DMS153 treated with DMSO at 0.1 percent for 48 hours (cell line): Measurements from ENCODE around the gene DGKD.

Experiments used
- DNase-seq: peaks from one replicate; lab custom pipeline; 2025; ENCODE audit not compliant: unreplicated experiment; lab: John Stamatoyannopoulos, UW

DGKD gene

DNA sequence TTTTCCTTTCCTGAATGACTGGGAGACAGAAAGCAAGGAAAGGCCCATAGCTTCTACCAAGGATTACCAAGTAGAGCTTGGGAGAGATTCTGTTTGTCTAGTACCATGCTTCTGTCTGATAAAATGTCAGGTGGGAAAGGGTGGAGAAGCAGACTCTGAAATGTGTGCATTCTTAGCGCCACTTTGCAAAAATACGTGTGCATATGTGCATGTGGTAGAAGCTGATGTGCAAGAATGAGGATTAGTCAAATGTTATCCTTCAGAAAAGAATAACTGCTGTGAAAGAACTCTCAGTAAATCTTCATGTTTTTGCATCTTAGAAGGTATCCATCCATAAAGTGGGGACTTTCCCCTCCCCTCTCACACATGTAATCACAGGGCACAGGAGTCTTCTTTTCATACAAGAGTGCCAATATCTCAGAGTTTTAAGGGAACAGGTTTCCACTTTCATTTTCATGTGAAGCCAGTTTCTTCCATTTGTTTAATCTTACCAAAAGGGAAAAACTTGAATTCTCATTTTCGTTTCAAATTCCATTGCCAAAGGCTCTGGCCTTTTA lies 15.4 kb upstream of the DGKD start:
- DNase-seq = no peak

DNA sequence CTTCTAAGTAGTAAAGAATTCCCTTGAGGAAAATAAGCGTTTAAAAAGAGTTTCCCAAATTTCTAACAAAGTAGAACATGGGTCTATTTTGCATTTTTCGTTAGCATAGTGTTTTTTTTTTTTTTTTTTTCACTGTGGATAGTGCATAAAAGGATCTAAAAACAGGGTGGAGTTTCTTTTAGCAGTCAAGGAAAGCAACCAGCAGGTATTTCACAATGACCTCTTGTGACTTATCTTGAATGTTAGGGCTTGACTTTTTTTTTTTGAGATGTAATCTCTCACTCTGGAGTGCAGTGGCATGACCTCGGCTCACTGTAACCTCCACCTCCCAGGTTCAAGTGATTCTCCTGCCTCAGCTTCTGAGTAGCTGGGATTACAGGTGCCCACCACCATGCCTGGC lies 14.9 kb upstream of the DGKD start:
- DNase-seq = no peak

DNA sequence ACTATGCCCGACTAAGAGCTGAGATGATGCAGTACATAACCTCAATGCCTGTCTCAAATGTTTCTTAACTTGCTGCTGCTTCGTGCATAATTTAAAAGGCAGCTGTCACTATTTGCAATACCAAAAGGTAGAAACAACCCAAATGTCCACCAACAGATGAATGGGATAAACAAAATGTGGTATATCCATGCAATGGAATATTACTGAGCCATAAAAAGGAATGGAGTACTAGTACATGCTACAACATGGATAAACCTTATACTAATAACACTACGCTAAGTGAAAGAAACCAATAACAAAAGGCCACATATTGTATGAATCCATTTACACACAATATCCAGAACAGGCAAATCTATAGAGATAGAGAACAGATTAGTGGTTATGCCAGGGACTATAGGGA lies 13.0 kb upstream of the DGKD start:
- DNase-seq = no peak

DNA sequence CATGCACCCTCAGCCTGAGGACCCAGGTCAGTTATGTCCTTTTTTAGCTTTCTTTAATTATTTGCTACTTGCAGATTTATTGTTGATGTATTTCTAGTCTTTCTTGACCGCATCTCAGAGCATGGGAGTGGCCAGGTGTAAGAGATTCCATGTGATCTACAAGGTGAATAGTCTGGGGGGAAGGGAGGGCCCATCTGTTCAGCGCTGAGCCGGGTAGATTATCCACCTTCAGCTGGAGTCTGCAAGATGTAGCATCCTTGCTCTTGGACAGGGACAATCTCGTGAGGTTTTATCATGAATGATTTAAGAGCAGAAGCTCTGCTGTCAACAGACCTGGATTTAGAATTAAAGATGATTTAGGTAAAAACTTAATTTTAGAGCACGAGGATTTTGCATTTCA lies 12.0 kb upstream of the DGKD start:
- no peak for DNase-seq

DNA sequence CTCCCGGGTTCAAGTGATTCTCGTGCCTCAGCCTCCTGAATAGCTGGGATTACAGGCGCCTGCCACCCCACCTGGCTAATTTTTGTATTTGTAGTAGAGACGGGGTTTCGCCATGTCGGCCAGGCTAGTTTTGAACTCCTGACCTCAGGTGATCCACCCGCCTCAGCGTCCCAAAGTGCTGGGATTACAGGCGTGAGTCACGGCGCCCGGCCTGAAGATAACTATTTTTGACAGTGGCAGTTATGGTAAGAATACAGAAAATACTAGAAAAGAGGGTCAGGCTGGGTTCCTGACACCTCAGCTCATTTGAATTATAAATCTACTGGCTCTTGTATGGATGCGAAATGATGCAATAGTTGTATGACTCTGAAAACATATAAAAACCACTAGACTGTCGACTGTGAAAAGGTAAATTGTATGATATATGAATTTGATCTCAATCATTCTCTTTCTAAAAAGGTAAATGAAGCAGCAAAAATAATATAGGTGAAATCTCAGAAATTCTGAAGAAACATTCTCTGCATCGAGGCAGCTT lies 11.1 kb upstream of the DGKD start:
- DNase-seq = no peak

DNA sequence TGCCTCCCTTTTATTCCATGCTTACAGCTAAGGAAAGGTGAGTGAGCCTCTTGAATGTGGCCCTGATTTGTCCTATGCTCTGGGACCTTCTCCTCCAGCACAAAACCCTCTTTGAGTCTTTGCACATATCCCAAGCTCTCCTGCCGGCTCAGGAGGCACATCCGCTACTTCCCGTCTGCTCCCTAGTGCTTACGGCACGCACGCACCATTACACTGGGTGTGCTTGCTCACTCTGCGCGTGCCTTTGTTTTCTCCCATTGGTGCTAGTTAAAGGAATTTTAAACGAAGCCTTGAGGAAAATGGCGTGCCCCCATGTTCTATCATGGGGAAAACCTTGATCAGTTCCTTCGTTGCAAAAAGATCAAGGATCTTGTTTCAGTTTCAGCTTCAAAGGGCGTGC lies 7.9 kb upstream of the DGKD start:
- DNase-seq = no peak

DNA sequence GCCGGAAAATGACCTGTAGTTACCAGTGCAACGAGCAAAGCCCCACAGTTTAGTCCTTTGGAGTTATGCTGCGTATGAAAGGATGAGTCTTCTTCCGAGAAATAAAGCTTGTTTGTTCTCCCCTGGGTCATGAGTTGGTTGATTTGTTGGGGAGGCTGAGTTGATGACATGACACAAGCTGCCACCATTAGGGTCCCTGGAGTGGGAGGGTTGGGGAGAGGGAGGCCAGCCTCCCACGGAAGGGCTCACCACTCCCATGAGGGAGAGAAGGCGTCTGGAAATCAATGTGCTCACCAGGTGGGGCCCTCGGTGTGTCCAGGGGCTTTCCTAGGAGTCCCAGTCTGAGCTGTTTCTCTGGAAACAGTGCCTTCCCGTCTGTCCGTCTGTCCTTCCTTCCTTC lies 7.4 kb upstream of the DGKD start:
- no peak for DNase-seq

DNA sequence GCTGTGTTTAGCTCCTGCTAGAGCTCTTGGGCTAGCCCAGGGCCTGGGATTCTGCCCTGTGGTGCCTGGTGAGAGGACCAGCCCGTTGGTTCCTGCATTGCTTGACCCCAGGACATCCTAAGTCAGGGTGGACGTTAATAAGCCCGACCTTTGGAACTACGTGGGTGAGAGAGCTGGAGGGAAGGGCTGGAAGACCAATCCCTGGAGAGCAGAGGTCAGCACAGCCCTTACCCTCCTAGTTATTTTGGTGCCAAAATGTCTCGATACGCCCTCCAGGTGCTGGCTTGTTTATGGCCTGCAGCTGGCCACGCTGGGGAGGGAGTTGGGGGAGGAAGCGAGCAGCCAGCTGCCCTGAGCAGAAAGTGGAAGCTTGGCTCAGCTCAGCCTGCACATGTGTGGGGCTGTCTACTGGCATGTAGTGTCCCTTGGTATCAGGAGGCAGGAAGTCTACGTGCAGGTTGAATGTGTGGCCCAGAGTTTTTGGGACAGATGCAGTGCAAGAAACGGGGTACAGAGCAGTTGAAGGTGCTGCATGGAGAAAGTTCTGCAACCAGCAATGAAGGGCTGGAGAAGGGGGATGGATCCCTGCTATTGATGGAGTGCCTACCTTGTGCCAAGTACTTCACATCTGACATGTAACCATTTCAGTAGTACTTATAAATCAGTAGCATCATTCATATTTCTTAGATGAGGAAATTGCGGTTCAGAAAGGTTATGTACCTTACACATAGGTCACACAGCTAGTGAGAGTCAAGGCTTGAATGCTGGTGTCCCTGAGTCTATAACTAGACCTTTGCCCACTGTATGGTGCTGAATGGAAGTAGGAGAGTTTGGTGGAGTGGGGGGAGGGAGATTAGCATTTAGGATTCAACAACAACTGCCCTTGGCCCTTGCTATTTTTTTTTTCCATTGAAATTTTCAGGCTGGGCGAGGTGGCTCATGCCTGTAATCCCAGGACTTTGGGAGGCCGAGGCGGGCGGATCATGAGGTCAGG lies 5.0 kb upstream of the DGKD start:
- peak; percentile 15 for DNase-seq

DNA sequence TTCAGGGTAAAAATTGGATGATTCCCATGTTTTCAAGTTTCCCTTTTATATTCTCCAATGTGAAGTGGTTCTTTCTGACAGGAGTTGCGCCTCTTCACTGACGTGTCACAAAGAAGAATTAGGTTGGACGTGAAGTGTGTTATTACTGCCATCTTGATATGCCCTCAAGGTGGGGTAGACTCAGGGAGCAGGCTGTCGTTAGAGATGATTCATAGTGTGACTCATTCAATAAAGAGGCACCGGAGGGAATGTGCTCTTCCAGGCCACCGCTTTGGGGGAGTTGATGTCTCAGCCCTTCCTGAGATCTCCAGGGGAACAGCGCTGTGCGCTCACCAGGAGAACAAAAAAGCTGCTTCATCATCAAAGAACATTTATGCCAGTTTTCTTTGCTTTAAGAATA lies 3.6 kb upstream of the DGKD start:
- DNase-seq = no peak

DNA sequence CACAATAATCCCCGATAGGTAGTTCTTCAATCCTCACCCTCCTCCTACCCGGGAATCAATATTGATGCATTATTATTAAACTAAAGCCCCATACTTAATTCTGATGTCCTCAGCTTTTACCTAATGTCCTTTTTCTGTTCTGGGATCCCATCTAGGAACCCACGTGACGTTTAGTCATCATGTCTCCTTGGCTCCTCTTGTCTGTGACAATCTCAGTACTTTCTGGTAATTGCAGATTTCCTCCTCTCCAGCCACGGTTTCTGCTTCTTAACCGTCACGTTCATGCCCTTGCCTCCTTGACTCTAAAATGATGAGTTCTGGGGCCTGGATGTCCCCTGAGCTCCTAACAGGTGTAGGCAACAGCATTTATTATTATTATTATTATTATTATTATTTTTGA lies 2.9 kb upstream of the DGKD start:
- DNase-seq = no peak

DNA sequence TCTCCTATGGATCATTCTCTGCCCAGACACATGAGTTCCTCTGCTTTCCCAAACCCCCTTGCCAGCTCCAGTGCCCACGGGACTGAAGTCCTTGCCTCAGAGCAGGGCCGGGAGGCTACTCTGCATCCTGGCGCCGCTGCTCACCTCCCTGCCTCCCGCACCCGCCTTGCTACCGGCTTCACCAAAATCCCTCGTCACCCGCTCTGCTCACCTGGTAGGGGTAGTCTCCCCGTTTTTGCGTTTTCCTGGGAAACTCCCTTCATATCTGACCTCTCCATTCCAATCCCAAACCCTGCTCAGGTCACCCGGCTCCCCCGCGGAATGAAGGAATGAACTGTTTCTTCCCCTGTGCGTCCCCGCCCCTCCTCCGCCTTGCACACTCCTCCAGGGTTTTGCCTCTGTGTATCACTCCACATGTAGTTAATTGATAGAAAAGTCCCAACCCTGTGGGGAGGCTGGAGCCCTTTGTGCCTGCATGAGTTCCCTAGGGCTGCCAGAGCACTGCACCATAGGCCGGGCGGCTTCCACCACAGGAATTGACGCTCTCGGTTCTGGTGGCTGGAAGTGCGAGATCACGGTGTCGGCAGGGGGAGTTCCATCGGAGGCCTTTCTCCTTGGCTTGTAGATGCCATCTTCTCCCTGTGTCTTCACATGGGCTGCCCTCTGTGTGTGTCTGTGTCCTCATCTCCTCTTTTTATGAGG lies 2.0 kb upstream of the DGKD start:
- DNase-seq = no peak

DNA sequence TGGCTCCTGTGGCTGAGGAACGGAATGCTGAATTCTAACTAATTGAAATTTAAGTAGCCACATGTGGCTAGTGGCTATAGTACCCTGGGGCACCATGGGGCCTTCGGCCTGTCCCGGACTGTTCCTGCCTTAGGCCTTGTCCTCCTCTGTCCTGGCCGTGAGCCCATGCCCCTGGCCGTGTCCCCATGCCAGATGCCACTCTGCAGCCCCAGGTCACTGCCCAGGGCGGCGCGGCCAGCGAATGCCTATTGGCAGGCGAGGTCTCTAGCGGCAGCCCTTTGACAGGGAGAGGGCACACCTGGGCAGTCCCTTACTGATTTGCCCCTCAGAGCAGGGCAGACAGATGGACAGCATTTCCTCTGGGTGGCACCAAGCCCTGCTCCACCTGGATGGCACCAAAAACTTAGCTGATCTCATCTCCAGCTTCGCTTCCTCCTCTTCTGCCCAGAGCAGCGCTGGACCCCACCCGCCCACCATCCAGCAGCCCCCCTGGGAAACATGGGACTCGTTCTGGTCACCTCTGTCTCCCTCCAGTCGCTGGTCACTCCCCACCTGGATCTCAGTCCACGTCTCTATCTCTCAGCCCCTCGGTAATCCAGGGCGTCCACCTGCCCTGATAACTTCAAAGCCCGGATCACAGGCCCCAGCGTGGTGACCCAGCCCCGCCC lies 1.1 kb upstream of the DGKD start:
- no peak for DNase-seq

DNA sequence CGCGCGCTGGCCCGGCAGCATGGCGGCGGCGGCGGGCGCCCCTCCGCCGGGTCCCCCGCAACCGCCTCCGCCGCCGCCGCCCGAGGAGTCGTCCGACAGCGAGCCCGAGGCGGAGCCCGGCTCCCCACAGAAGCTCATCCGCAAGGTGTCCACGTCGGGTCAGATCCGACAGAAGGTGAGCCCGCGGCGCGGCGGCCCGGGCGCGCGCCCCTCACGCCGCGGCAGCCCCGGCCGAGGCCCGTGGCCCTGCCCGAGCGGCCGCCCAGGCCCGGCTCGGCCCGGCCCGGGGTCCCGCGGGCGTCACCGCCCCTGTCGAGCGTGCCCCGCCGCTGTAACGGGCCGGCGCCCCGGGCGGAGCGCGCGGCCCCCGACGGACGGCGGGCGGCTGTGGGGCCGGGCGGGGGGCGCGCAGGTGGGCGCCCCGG lies 218 bp downstream of the DGKD start:
- DNase-seq = no peak

DNA sequence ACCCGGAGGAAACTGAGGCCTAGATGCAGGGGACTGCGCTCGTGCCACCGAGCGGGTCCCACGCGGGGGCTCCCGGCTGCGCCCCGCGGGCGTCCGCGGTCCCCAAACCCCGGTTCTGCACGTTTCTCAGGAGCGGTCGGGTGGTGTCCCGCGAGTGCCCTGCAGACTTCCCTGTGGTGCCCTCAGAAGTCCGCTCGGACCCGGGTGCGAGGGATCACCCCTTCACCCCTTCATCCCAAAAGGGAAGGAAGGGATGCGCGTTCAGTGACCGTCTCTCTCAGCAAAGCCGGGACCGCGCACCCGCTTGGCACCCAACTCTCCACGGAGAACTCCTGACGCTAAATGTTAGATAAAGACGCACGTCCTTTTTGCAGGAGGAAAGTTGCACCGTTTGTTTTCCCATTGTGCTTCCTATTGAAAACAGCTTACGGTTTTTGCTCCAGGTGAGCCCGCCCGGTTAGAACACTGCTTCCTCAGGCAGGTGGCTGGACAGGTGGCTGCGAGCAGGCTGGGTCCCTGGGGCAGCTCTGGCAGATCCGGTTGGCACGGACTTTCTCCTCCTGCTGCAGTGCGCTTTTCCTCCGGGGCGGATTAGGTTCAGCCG lies 779 bp downstream of the DGKD start:
- DNase-seq = peak; percentile 33

DNA sequence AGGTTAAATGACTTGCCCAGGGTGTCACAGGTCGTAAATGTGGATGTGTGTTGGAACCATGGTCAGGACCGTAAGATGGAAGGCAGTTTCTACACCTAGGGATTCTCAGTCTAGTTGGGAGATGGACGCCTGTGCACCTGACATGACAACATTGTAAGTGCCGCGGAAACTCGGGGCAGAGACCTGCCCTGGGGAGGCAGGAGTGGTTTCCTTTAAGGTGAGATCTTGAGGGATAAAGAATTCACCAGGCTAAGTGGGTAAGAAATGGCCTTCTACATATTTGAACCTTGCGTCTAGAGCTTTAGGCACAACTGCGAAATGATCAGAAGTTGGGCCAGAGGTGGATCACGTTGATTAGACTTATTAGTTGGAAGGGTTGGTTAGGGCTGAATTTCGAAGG lies 1.6 kb downstream of the DGKD start:
- DNase-seq = no peak

DNA sequence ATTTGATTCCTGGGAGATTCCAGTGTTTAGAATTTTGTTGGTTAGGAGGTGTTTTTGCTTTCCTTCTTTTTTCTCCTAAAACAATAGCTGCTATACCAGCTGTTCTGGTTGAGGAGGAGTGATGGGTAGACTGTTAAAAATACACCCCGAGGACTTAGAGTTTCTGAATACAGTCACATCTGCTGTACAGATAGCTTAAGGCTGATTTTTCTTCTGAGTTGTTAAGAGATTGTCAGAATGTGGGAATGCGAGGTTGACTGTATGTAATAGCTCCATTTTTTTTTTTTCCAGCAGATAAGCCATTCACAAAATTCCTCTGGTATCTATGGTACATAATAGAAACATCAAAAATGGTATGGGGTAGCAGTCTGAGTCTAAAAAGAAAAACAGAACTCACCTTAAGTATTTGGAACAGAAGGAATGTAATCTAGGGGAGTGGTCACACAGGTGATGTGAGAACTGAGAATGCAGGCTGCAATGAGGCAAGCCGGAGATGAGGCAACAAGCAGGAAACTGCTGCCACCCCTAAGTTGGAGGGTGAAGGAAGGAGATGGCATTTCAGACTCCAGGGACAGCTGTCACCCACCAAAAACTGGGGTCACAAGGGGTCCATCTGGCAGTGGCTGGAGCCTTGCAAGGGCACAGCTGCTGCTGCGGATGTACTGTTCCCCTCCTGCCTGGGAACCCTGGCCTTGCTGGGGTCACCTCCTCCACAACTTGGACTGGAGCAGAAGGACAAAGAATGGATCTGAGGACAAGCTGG lies 2.4 kb downstream of the DGKD start:
- no peak for DNase-seq

DNA sequence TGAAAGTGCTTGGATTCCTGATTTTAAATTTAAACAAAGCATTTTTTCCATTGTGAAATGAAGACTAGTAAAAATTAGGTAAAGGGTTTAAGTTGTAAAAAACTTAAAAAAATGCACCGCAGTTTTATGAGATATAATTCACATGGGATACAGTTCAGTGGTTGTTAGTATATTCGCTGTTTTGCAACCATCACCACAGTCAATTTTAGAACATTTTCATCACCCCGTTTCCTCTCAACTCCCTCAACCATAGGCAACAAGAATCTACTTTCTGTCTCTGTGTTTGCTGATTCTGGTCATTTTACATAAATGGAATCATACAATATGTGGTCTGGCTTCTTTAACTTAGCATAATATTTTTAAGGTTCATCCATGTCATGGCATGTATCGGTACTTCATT lies 4.0 kb downstream of the DGKD start:
- no peak for DNase-seq

DNA sequence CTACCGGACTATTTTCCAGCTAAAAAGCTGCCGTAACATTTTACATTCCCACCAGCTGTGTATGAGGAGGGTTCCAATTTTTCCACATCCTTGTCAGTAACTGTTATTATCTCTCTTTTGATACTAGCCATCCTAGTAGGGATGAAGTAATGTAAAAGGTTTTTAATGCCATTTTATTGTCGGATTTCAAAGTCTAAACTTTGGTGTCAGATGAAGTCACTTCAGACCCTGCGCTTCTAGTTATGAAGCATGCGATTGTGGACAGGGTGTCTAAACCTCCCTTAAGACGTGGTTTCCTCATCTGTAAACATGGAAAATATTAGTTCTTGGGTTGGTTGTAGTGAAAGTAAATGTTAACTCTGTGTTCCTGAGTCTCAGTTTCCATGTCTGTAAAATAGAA lies 4.7 kb downstream of the DGKD start:
- no peak for DNase-seq

DNA sequence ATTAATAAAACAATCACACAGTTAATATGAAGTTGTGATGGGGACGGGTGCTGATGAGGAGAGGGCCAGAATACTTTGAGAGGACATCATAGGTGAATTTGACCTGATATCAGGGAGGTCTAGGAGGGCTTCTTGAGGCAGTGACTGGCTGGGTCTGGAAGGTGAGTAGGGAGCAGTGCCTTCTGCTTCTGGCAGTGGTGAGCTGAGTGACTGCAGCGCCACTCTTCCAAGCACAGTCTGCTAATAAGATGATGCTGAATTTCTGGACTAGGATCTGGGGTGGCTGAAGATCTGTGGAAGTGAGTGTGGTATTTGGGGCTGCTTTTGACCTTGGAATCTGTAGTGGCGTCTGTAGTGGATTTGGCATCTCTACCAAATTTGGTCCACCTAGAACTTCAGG lies 5.5 kb downstream of the DGKD start:
- DNase-seq = no peak

DNA sequence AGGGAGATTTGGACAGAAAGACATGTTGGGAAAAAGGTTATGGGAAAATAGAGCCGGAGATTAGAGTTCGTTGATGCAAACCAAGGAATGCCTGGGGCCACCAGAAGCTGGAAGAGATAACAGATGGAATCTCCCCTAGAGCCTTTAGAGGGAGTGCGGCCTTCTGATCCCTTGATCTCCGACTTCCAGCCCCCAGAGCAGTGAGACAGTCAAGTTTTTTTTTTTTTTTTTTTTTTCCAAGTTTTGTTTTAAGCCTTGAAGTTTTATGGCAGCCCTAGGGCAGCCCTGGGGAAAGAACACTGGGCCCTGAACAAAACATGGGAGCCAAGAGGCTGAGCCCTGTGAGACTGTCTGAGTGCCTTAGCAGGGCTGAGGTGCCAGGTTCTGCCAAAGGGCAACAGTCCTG lies 6.5 kb downstream of the DGKD start:
- no peak for DNase-seq
